ENCODE data around the gene PIF1. TPM values are rescaled to one million over a fixed set of nuclear protein-coding genes. Genes with fewer than 3 reads are reported as not detected.
A peak's percentile ranks its signal among the peaks of the same experiment; 100 is the strongest.

PIF1 gene
- total RNA-seq, 1 experiment from 2014 or later: 51.5 TPM

DNA sequence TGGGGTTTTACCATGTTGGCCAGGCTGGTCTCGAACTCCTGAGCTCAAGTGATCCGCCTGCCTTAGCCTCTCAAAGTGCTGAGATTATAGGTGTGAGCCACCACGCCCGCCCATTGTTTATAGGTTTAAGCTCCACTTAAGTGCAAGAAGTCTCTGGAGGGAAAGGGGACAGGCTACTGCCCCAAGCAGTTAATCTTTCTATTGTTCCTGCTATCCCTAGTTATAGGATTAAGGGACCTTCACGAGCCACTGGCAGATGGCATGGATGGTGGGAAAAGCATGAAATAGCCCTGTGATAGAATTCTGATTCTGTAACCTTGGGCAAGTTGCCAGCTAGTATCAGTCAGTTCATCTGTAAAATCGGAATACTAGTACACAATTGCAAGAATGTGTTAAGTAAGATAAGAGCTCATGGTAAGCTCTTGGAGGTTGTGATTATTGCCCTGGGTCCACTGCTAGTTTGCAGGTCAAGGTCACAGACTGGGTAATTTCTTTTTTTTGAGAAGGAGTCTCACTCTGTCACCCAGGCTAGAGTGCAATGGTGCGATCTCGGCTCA lies 44.8 kb downstream of the PIF1 start:
- no peak overlapping the region for H3K4me3 Mint-ChIP-seq (ENCODE audit: low read depth, unreplicated experiment)
- intact Hi-C loops (cut with micrococcal nuclease; ENCODE audit: unreplicated experiment): no loop called here
- CTCF ChIA-PET: interaction anchor here (0.5 to 0.6 kb wide), 2 partner anchors 12 to 49 kb away, joined by 3 read pairs; no protein-coding TSS in a partner anchor
- peaks cover 71% of the 10 kb centered on the region for H3K27me3 Mint-ChIP-seq (ENCODE audit: unreplicated experiment)
- H3K36me3 Mint-ChIP-seq (ENCODE audit: insufficient read depth, unreplicated experiment): peaks cover 5% of the 10 kb centered on the region
- TF ChIP-seq, protein P1, sequence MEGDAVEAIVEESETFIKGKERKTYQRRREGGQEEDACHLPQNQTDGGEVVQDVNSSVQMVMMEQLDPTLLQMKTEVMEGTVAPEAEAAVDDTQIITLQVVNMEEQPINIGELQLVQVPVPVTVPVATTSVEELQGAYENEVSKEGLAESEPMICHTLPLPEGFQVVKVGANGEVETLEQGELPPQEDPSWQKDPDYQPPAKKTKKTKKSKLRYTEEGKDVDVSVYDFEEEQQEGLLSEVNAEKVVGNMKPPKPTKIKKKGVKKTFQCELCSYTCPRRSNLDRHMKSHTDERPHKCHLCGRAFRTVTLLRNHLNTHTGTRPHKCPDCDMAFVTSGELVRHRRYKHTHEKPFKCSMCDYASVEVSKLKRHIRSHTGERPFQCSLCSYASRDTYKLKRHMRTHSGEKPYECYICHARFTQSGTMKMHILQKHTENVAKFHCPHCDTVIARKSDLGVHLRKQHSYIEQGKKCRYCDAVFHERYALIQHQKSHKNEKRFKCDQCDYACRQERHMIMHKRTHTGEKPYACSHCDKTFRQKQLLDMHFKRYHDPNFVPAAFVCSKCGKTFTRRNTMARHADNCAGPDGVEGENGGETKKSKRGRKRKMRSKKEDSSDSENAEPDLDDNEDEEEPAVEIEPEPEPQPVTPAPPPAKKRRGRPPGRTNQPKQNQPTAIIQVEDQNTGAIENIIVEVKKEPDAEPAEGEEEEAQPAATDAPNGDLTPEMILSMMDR (IDR thresholded peaks at IDR 0.05; ENCODE audit: unreplicated experiment): no peak
- H3K9me3 Mint-ChIP-seq (ENCODE audit: low read depth, unreplicated experiment): no peaks in the 10 kb centered on the region
- H3K27ac Mint-ChIP-seq (ENCODE audit: unreplicated experiment): no peak overlapping the region
- BruUV-seq (replicated peaks): no TSS peak
- no peaks in the 10 kb centered on the region for H3K4me1 Mint-ChIP-seq (ENCODE audit: low read depth, unreplicated experiment)
- DNase-seq: no peak

DNA sequence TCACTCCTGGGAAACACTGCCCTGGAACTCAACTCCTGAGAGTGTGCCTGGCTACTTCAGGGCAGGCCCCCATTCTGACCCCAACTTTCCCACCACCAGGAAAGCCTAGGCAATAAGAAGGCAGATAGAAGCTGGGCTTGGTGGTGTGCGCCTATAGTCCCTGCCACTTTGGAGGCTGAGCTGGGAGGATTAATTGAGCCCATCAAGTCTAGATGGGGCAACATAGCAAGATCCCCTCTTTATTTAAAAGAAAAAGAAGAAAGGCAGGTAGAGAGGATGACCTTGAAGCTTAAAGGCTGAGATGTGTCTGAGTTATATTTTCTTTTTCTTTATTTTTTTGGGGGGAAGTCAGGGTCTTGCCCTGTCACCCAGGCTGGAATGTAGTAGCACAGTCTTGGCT lies 45.8 kb downstream of the PIF1 start:
- TF ChIP-seq, protein P1 (IDR thresholded peaks at IDR 0.05; ENCODE audit: unreplicated experiment): no peak
- no peak overlapping the region for H3K4me3 Mint-ChIP-seq (ENCODE audit: low read depth, unreplicated experiment)
- H3K27ac Mint-ChIP-seq (ENCODE audit: unreplicated experiment): no peak overlapping the region
- DNase-seq: no peak
- no peaks in the 10 kb centered on the region for H3K4me1 Mint-ChIP-seq (ENCODE audit: low read depth, unreplicated experiment)
- H3K36me3 Mint-ChIP-seq (ENCODE audit: insufficient read depth, unreplicated experiment): peaks cover 8% of the 10 kb centered on the region
- no peaks in the 10 kb centered on the region for H3K9me3 Mint-ChIP-seq (ENCODE audit: low read depth, unreplicated experiment)
- CTCF ChIA-PET: no interaction called here
- BruUV-seq (replicated peaks): no TSS peak
- H3K27me3 Mint-ChIP-seq (ENCODE audit: unreplicated experiment): peaks cover 78% of the 10 kb centered on the region
- intact Hi-C loops (cut with micrococcal nuclease; ENCODE audit: unreplicated experiment): no loop called here

DNA sequence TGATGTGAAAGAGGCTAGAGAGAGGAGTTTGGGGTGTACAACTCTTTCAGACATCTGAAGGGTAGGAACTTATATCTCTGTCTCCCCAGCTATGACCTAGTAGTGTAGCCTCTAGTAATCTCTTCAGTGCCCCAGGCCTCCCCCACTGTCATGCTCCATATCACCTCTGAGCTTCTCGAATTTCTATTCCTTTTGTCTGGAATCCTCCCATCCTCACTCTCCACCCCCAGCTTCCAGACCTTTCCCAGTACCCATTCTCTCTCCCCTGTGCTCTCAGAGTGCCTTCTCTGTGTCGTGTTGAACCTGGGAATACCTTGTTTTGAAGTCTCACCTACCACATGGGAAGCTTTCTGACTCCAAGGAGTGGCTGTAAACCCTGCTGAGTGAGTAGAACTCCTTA lies 46.4 kb downstream of the PIF1 start:
- DNase-seq: no peak
- CTCF ChIA-PET: no interaction called here
- Mint-ChIP-seq H3K36me3 (ENCODE audit: insufficient read depth, unreplicated experiment) (peaks cover 8% of the 10 kb centered on the region), H3K9me3 (ENCODE audit: low read depth, unreplicated experiment) (no peaks in the 10 kb centered on the region), H3K27me3 (ENCODE audit: unreplicated experiment) (peaks cover 78% of the 10 kb centered on the region), H3K4me3 (ENCODE audit: low read depth, unreplicated experiment) (no peak overlapping the region), H3K27ac (ENCODE audit: unreplicated experiment) (no peak overlapping the region), H3K4me1 (ENCODE audit: low read depth, unreplicated experiment) (no peaks in the 10 kb centered on the region)
- no TSS peak for BruUV-seq (replicated peaks)
- TF ChIP-seq, protein P1 (IDR thresholded peaks at IDR 0.05; ENCODE audit: unreplicated experiment): no peak
- intact Hi-C loops (cut with micrococcal nuclease; ENCODE audit: unreplicated experiment): no loop called here

DNA sequence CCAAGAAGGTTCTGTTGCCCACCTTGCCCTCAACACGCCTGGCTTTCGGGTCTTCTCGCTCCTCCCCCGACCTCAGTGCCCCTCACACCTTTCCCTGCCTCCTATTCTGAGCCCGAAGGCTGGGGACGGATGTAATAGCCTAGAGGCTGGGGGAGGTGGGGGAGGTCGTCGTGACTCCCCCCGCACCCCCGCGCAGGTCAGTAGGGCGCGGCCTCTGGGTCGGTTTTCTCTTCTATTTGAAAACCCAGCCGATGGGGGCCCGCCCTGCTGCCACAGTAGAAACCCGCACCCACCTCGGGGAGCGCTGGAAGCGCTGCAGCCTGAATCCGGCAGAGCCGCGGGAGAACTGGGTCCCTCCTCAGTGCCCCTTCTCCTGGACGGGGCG lies 49.1 kb downstream of the PIF1 start:
- BruUV-seq (replicated peaks): no TSS peak
- TF ChIP-seq, protein P1 (IDR thresholded peaks at IDR 0.05; ENCODE audit: unreplicated experiment): no peak
- peak overlapping the region; percentile 72 for H3K4me3 Mint-ChIP-seq (ENCODE audit: low read depth, unreplicated experiment)
- no peaks in the 10 kb centered on the region for H3K4me1 Mint-ChIP-seq (ENCODE audit: low read depth, unreplicated experiment)
- DNase-seq: no peak
- CTCF ChIA-PET: no interaction called here
- no peak overlapping the region for H3K27ac Mint-ChIP-seq (ENCODE audit: unreplicated experiment)
- peaks cover 13% of the 10 kb centered on the region for H3K36me3 Mint-ChIP-seq (ENCODE audit: insufficient read depth, unreplicated experiment)
- intact Hi-C loops (cut with micrococcal nuclease; ENCODE audit: unreplicated experiment): no loop called here
- peaks cover 91% of the 10 kb centered on the region for H3K27me3 Mint-ChIP-seq (ENCODE audit: unreplicated experiment)
- H3K9me3 Mint-ChIP-seq (ENCODE audit: low read depth, unreplicated experiment): no peaks in the 10 kb centered on the region
